ENCODE measurements around the gene PCDHB14.
"Not testable (repeated sequence)": the region's sequence is repeated elsewhere in the genome, so short reads cannot be mapped to it uniquely, and the experiment has no call there.

The PCDHB14 gene

GRCh38 chr5:141196363-141196762 lies 26.8 kb upstream of the PCDHB14 start:
- H3K27me3 ChIP-seq: no peaks in the 10 kb centered on the region
- intact Hi-C loops (cut with DNase I; ENCODE audit: low total_unique reads): no loop called here
- no peak overlapping the region for H3K27ac ChIP-seq
- no peak overlapping the region for H3K4me3 ChIP-seq
- no peaks in the 10 kb centered on the region for H3K4me1 ChIP-seq
- no peak for TF ChIP-seq CTCF (IDR thresholded peaks at IDR 0.05)
- peaks cover 0 to 35% (median 7%) of the 10 kb centered on the region in 3 donors for H3K36me3 ChIP-seq
- DNase-seq: no peak
- H3K9me3 ChIP-seq: peaks cover 5 to 92% (median 68%) of the 10 kb centered on the region in 3 donors

GRCh38 chr5:141199359-141200235 lies 23.5 kb upstream of the PCDHB14 start, which contains the start of gene PCDHB11:
Gene PCDHB11 (plus strand): TSS chr5:141199627. CDS start chr5:141199775, 148 bp downstream.
- Histone ChIP-seq H3K27ac (no peak within 1 kb of the TSS), H3K4me3 (peak within 1 kb of the TSS; percentile 9 to 17), H3K9me3 (peaks cover 5 to 95% (median 67%) of the 10 kb centered on the region in 3 donors), H3K36me3 (peaks cover 0 to 41% (median 14%) of the 10 kb centered on the region in 3 donors), H3K4me1 (no peaks in the 10 kb centered on the region), H3K27me3 (no peaks in the 10 kb centered on the region)
- intact Hi-C loops (cut with DNase I; ENCODE audit: low total_unique reads): no loop called here
- DNase-seq: no peak
- no peak for TF ChIP-seq CTCF (IDR thresholded peaks at IDR 0.05)

GRCh38 chr5:141201126-141201525 lies 22.0 kb upstream of the PCDHB14 start:
- intact Hi-C loops (cut with DNase I; ENCODE audit: low total_unique reads); H3K27ac ChIP-seq: not testable (repeated sequence)
- peaks cover 5 to 94% (median 69%) of the 10 kb centered on the region in 3 donors for H3K9me3 ChIP-seq

GRCh38 chr5:141201646-141202045 lies 21.5 kb upstream of the PCDHB14 start:
- H3K4me1 ChIP-seq; H3K4me3 ChIP-seq; DNase-seq; H3K27ac ChIP-seq; H3K27me3 ChIP-seq; intact Hi-C loops (cut with DNase I; ENCODE audit: low total_unique reads): not testable (repeated sequence)
- Histone ChIP-seq H3K36me3 (peaks cover 0 to 38% (median 24%) of the 10 kb centered on the region in 3 donors), H3K9me3 (peaks cover 5 to 94% (median 68%) of the 10 kb centered on the region in 3 donors)

More at GRCh38 chr5:141201126-141201525, 22.0 kb upstream of the PCDHB14 start:
- H3K36me3 ChIP-seq: peaks cover 0 to 40% (median 24%) of the 10 kb centered on the region in 3 donors
- not testable (repeated sequence) for H3K27me3 ChIP-seq, H3K4me1 ChIP-seq, H3K4me3 ChIP-seq, DNase-seq

- TF ChIP-seq CTCF (IDR thresholded peaks at IDR 0.05): no peak
- Histone ChIP-seq H3K9me3 (peaks cover 0 to 96% (median 50%) of the 10 kb centered on the region in 3 donors), H3K36me3 (peaks cover 0 to 24% (median 15%) of the 10 kb centered on the region in 3 donors), H3K27ac (no peak within 1 kb of the TSS), H3K4me1 (no peaks in the 10 kb centered on the region), H3K4me3 (peak within 1 kb of the TSS; percentile 22 to 23), H3K27me3 (no peaks in the 10 kb centered on the region)
- DNase-seq: no peak
- intact Hi-C loops (cut with DNase I; ENCODE audit: low total_unique reads): no loop called here
Observed at GRCh38 chr5:141208478-141208877, 14.7 kb upstream of the PCDHB14 start, which contains the start of gene PCDHB12. Gene PCDHB12 (plus strand): TSS chr5:141208719. CDS start chr5:141208908, 189 bp downstream.

GRCh38 chr5:141210281-141210680 lies 12.9 kb upstream of the PCDHB14 start:
- H3K27ac ChIP-seq; H3K27me3 ChIP-seq; DNase-seq; H3K4me1 ChIP-seq; H3K4me3 ChIP-seq; intact Hi-C loops (cut with DNase I; ENCODE audit: low total_unique reads): not testable (repeated sequence)
- H3K9me3 ChIP-seq: peaks cover 0 to 94% (median 57%) of the 10 kb centered on the region in 3 donors
- peaks cover 0 to 22% (median 11%) of the 10 kb centered on the region in 3 donors for H3K36me3 ChIP-seq

GRCh38 chr5:141210849-141211248 lies 12.3 kb upstream of the PCDHB14 start:
- intact Hi-C loops (cut with DNase I; ENCODE audit: low total_unique reads): not testable (repeated sequence)

More at GRCh38 chr5:141210849-141211248, 12.3 kb upstream of the PCDHB14 start:
- H3K27me3 ChIP-seq, H3K4me3 ChIP-seq, H3K27ac ChIP-seq, DNase-seq, H3K4me1 ChIP-seq: not testable (repeated sequence)
- peaks cover 0 to 20% (median 8%) of the 10 kb centered on the region in 3 donors for H3K36me3 ChIP-seq
- H3K9me3 ChIP-seq: peaks cover 0 to 93% (median 62%) of the 10 kb centered on the region in 3 donors
